HG02884 (cell line): ENCODE measurements around the gene KCNH1.
"Not testable (repeated sequence)": the region's sequence is repeated elsewhere in the genome, so short reads cannot be mapped to it uniquely, and the experiment has no call there.

Source experiments
- ATAC-seq: cut with Tn5 transposase; IDR thresholded peaks from one replicate; pipeline ENCODE4 v1.9.1; 2021; ENCODE audit warnings: mild to moderate bottlenecking, moderate library complexity; ENCODE audit not compliant: unreplicated experiment

Gene KCNH1

GRCh38 chr1:211013346-211014240, 120.4 kb downstream of the KCNH1 start:
- no peak for ATAC-seq

- ATAC-seq = not testable (repeated sequence)
These were observed 122.8 kb downstream of the KCNH1 start for GRCh38 chr1:211011128-211011527.

GRCh38 chr1:211009944-211010343, 124.0 kb downstream of the KCNH1 start:
- no peak for ATAC-seq

- ATAC-seq = no peak
These were observed 126.1 kb downstream of the KCNH1 start for GRCh38 chr1:211007830-211008229.

GRCh38 chr1:210995931-210996330, 138.0 kb downstream of the KCNH1 start:
- not testable (repeated sequence) for ATAC-seq

- ATAC-seq = no peak
These were observed 141.1 kb downstream of the KCNH1 start for GRCh38 chr1:210992837-210993236.

GRCh38 chr1:210989905-210990304, 144.0 kb downstream of the KCNH1 start:
- no peak for ATAC-seq

- no peak for ATAC-seq
These were observed 152.5 kb downstream of the KCNH1 start for GRCh38 chr1:210981490-210981889.

GRCh38 chr1:210980082-210980481, 153.9 kb downstream of the KCNH1 start:
- no peak for ATAC-seq

- no peak for ATAC-seq
These were observed 155.0 kb downstream of the KCNH1 start for GRCh38 chr1:210978974-210979354.

- ATAC-seq = no peak
These were observed 155.5 kb downstream of the KCNH1 start for GRCh38 chr1:210978316-210978973.

- no peak for ATAC-seq
These were observed 182.7 kb downstream of the KCNH1 start for GRCh38 chr1:210951279-210951678.

- ATAC-seq = peak; percentile 86
These were observed 183.9 kb downstream of the KCNH1 start for GRCh38 chr1:210949940-210950546.

- no peak for ATAC-seq
These were observed 184.5 kb downstream of the KCNH1 start for GRCh38 chr1:210949489-210949888.

GRCh38 chr1:210949039-210949438, 184.9 kb downstream of the KCNH1 start:
- no peak for ATAC-seq

GRCh38 chr1:210944252-210944651, 189.7 kb downstream of the KCNH1 start:
- ATAC-seq = no peak

GRCh38 chr1:210942513-210942912, 191.4 kb downstream of the KCNH1 start:
- ATAC-seq = no peak

- ATAC-seq = no peak
These were observed 193.8 kb downstream of the KCNH1 start for GRCh38 chr1:210940081-210940617.

GRCh38 chr1:210938416-210938925, 195.5 kb downstream of the KCNH1 start:
- ATAC-seq = no peak

- ATAC-seq = no peak
These were observed 196.1 kb downstream of the KCNH1 start for GRCh38 chr1:210937846-210938245.

- ATAC-seq = no peak
These were observed 198.0 kb downstream of the KCNH1 start for GRCh38 chr1:210935905-210936304.
